GM19043 (cell line): Measurements from ENCODE around the gene FNDC3B.
"Not testable (repeated sequence)": the region's sequence is repeated elsewhere in the genome, so short reads cannot be mapped to it uniquely, and the experiment has no call there.

Experiments used
- ATAC-seq: cut with Tn5 transposase; IDR thresholded peaks from one replicate; pipeline ENCODE4 v1.9.1; 2021; ENCODE audit warnings: low read depth; ENCODE audit not compliant: unreplicated experiment

FNDC3B gene

GRCh38 chr3:172226831-172227230 lies 187.5 kb downstream of the FNDC3B start:
- no peak for ATAC-seq

GRCh38 chr3:172227340-172228035 lies 188.1 kb downstream of the FNDC3B start:
- ATAC-seq: no peak

GRCh38 chr3:172228036-172228415 lies 188.6 kb downstream of the FNDC3B start:
- no peak for ATAC-seq

GRCh38 chr3:172229462-172229861 lies 190.1 kb downstream of the FNDC3B start:
- no peak for ATAC-seq

GRCh38 chr3:172231318-172231901 lies 192.0 kb downstream of the FNDC3B start:
- ATAC-seq: no peak

GRCh38 chr3:172232579-172233212 lies 193.3 kb downstream of the FNDC3B start:
- no peak for ATAC-seq

- ATAC-seq: no peak
Measured at GRCh38 chr3:172233474-172234277, 194.3 kb downstream of the FNDC3B start.

- no peak for ATAC-seq
Measured at GRCh38 chr3:172235698-172236097, 196.3 kb downstream of the FNDC3B start.

- ATAC-seq: no peak
Measured at GRCh38 chr3:172236771-172237742, 197.7 kb downstream of the FNDC3B start.

- ATAC-seq: no peak
Measured at GRCh38 chr3:172238188-172238587, 198.8 kb downstream of the FNDC3B start.

GRCh38 chr3:172239218-172239790 lies 199.9 kb downstream of the FNDC3B start:
- no peak for ATAC-seq

- no peak for ATAC-seq
Measured at GRCh38 chr3:172241405-172241804, 202.0 kb downstream of the FNDC3B start.

- not testable (repeated sequence) for ATAC-seq
Measured at GRCh38 chr3:172242471-172242870, 203.1 kb downstream of the FNDC3B start.

GRCh38 chr3:172243376-172243775 lies 204.0 kb downstream of the FNDC3B start:
- ATAC-seq: not testable (repeated sequence)

GRCh38 chr3:172244011-172244410 lies 204.6 kb downstream of the FNDC3B start:
- no peak for ATAC-seq

GRCh38 chr3:172245241-172245640 lies 205.9 kb downstream of the FNDC3B start:
- ATAC-seq: no peak

- no peak for ATAC-seq
Measured at GRCh38 chr3:172246107-172246844, 206.9 kb downstream of the FNDC3B start.

- ATAC-seq: no peak
Measured at GRCh38 chr3:172247525-172248274, 208.3 kb downstream of the FNDC3B start.
